Body of pancreas (tissue), 4 donors: ENCODE data around the gene GRAMD2A.

Experiments used
- CTCF ChIP-seq, 7 experiments: fragments of 450-650 bp in 4 of 7; fragments of 200-600 bp in 3 of 7; sonication (generic) in 3 of 7; IDR thresholded peaks; one replicate each; pipeline ENCODE4 v1.5.1; 2016 to 2019; ENCODE audit warnings: antibody characterized with exemption in 7 of 7
- POLR2A ChIP-seq, 3 donors: fragments of 450-650 bp; IDR thresholded peaks; one replicate each; pipeline ENCODE4 v1.6.1; 2016; ENCODE audit warnings: antibody characterized with exemption in 3 of 3, mild to moderate bottlenecking in 2 of 3

- TF ChIP-seq CTCF (IDR thresholded peaks at IDR 0.05) (no peak), POLR2A (IDR thresholded peaks at IDR 0.05) (no peak)
These were observed 9.1 kb upstream of the GRAMD2A start for GRCh38 chr15:72206677-72207000.
